HUDEP-2 (cell line): ENCODE data around the gene YDJC.
"Not testable (repeated sequence)": the region's sequence is repeated elsewhere in the genome, so short reads cannot be mapped to it uniquely, and the experiment has no call there.

ENCODE experiments used
- DNase-seq, 76 experiments: peaks; one replicate each; lab custom pipeline; 2025; ENCODE audit not compliant: unreplicated experiment in 76 of 76; lab: John Stamatoyannopoulos, UW

Gene YDJC

DNA sequence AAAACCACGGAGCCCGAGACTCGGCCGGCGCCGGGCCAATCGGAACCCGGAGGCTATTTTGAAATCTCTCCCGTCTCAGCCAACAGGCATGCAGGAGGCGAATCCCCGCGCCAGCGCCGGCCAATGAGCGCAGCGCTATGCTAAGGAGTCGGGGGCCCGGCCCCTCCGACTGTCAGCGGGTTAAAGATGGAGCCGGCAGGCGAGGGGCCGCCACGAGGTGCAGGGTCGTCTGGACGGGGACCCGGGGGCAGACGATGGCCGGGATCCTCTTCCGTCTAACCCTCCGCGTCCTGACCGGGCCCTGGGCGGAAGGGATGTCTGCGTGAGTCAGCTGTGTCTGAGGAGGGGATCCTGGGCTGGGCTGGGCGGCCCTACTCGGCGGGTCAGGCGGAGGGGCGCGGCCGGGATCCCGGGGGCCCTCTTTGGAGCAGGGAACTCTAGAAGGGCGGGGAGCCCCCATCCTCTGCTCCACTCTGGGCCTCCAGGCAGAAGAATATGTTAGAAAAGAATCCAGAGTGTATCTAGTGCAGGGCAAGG, 22.3 kb upstream of the YDJC start:
- peak in 72 of 76 experiments; percentile 26 to 88 (median 72) for DNase-seq

DNA sequence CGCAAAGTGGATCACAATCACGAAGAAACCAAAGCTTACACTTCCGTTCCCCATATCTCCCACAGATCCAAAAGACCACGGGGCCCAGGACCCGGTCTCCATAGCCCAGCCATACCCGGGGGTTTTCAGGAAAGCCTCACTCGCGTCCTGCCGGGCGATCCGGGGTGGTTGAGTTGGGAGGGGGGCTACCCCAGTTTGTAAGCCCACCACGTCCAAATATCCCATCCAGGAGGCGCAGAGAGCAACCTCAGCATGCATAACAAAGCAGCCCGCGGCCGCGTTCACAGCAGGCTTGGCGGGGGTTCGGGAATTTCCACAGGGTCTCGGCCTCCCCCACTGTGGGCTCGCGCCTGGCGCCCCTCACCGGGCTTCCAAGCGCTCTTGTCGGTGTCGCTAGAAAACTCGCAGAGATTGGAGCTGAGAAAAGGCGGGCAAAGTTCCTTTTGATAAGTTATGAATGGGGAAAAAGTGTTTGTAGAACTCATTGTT, 21.7 kb upstream of the YDJC start:
- DNase-seq: no peak

DNA sequence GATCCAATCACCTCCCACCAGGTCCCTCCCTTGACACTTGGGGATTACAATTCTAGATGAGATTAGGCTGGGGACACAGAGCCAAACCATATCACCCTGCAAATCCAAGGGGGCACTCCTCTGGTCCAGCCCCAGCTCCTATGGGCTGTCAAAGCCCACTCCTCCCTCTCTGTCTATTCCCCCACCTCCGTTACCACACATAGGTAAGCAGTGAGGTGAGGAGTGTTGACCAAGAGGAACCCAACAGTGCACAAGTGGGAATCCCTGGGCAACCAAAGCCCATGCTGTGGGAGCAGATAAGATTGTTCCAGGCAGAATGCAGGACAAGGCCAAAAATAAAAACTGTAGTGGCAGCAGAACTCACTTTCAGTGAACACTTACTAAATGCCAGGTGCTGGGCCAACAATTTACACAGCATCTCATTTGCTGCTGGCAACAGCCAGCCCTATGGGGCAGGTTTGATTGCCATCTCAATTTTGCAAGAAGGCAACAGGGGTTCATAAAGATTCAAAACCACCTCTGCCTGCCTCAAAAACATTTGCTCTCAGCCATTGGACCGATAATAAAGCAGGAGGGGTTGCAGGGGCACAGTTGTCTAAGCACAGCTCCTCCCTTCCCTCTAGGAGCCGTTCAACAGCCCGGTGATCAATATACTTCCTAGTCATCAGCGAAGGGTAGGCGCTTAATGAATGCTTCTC, 21.1 kb upstream of the YDJC start:
- DNase-seq: peak in 2 of 76 experiments; percentile 5 to 25

DNA sequence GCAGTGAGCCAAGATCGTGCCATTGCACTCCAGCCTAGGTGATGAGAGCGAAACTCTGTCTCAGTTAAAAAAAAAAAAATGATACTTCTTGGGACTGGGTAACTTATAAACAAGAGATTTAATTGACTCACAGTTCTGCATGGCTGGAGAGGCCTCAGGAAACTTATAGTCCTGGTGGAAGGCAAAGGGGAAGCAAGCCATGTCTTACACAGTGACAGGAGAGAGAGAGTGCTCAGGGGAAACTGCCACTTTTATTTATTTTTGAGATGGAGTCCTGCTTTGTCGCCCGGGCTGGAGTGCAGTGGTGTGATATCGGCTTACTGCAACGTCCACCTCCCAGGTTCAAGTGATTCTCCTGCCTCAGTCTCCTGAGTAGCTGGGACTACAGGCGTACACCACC, 20.5 kb upstream of the YDJC start:
- DNase-seq: no peak

DNA sequence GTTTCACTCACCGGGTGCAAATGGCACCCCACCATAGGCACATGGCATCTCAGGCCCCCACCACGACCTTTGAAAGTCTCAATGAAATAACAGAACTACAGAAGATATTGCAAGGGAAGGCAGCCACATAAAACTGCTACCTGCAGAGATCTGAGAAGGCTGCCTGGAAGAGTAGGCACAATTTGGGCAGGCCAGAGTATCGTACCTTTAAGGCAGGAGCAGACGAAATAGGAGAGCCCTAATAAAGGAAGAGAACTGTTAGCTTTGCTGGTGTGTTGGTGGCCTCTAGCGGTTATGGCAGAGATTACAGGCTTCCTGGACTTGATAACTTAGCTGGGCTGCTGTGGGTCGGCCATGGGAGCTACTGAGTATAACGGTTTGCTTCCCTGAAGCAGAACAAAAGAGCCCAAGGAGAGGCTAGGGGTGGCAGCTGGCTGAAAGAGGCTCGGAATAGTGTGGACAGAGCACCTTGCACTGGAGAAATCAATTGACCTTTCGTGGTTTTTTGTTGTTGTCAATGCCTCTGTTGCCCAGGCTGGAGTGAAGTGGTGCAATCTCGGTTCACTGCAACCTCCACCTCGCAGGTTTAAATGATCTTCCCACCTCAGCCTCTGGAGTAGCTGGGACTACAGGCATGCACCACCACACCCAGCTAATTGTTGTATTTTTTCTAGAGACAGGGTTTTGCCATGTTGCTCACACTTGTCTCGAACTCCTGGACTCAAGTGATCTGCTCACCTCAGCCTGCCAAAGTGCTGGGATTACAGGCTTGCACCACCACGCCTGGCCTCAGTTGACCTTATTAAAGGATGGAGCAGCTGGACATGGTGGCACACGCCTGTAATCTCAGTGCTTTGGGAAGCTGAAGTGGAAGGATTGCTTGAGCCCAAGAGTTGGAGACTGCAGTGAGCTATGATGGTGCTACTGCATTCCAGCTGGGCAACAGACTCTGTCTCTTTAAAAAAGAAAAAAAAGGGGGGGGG, 17.1 kb upstream of the YDJC start:
- DNase-seq: peak in 62 of 76 experiments; percentile 9 to 79 (median 54)

DNA sequence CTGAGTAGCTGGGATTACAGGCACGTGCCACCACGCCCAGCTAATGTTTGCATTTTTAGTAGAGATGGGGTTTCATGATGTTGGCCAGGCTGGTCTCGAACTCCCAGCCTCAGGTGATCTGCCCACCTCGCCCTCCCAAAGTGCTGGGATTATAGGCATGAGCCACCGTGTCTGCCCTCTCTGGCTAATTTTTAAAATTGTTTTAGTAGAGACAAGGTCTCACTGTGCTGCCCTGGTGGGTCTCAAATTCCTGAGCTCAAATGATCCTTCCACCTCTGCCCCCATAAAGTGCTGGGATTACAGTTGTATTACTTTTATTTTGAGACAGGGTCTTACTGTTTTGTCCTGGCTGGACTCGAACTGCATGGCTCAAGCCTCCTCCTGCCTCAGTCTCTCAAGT, 15.7 kb upstream of the YDJC start:
- DNase-seq: not testable (repeated sequence)

DNA sequence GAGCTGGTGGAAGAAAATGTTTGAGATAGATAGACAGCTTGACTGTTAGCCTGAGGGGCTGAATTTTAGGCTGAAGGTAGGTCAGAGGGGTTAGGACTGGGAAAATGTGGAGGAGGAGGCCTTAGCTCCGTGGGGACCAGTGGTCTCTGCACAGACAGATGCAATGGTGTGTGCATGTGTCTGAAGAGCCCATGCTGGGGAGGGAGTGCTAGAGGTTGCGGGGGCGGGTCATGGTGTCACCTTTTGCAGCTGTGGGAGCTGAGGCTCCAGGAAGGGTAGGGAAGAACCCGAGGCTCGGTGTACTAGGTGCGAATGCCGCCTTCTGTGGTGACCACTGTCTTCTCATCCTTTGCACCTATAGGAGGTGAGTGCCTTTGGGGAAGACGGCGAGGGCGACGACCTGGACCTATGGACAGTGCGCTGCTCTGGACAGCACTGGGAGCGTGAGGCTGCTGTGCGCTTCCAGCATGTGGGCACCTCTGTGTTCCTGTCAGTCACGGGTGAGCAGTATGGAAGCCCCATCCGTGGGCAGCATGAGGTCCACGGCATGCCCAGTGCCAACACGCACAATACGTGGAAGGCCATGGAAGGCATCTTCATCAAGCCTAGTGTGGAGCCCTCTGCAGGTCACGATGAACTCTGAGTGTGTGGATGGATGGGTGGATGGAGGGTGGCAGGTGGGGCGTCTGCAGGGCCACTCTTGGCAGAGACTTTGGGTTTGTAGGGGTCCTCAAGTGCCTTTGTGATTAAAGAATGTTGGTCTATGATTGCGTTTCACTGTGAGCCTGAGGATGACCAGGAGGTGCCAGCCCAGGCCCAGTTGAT, 13.9 kb upstream of the YDJC start:
- no peak for DNase-seq

DNA sequence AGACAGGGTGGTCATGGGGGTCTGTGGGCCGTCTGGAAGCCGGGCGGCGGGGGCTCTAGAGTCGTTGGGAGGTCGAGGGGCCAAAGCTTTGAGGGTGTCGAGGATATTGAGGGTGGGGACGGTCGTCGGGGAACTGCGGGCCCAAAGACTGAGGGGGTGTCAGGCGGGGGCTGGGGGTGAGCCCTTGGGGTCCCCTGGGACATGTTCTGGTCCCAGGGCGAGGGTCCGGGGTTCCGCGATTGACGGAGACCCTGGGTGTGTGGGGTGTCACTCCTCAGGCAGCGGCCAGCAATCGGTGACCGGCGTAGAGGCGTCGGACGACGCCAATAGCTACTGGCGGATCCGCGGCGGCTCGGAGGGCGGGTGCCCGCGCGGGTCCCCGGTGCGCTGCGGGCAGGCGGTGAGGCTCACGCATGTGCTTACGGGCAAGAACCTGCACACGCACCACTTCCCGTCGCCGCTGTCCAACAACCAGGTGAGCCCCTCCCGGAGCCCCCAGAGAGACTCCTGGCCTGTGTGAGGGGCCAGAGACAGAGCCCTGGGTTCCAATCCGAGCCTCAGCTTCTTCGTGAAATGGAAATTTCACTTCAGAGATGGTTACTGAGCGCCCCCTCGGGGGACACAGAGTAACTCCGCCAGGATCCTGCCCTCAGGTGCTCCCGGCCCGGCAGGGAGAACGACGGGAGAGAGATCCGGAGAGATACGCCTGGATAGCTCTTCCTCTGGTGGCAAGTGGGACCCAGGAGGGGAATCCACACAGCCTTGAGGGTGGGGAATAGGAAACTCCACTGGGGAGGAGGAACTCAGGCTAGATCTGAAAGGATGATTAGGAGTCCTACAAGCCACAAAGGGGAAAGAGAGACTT, 13.0 kb upstream of the YDJC start:
- peak in 54 of 76 experiments; percentile 8 to 67 (median 38) for DNase-seq

DNA sequence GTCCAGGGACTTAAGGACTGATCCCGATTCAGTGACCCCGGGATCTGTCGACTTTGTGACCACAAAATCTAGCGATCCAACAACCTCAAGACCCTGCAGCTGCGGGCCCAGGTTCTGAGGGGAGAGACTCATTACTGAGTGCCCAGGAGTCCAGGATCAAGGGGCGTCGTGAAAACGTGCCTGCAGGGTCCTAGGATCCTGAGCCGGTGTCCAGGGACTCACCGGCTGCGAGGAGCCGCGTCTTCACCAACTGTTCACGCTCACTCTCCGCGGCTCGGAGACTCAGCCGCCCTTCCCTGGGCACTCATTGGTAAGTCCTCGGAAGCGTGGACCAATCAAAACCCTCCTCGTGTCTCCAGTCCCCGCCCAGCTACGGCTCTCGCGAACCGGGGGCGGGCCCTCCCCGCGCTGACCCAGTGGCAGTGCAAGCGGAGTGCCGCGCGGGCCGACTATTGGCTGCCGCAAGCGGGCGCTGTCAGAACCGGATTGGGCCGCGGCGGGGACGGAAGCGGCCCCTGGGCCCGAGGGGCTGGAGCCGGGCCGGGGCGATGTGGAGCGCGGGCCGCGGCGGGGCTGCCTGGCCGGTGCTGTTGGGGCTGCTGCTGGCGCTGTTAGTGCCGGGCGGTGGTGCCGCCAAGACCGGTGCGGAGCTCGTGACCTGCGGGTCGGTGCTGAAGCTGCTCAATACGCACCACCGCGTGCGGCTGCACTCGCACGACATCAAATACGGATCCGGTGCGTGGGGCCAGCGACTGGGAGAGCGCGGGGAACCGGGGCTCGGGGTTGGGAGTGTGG, 12.2 kb upstream of the YDJC start, which contains the start of gene SDF2L1:
Gene SDF2L1, plus strand, starts transcription at position 514 of the 795 bp plus-strand sequence. Its CDS starts 35 bp downstream, at position 549.
- DNase-seq: peak; percentile 46 to 98 (median 96)

DNA sequence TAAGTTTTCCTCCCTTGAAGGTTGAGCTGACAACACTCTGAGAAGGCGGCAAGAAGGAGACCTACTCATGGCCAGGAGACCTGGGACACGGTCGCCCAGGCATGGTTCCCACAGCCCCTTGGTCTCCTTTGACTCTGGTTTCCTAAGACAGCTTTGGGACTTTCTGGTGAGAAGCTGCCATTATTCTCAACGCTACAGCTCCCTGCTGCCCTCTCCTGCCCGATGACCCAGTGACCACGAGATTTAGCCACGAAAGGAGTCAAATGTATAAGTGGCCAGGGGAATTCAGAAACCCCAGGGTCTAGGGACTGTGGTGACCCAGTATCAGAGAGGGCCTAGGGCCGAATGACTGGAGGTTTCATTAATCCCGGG, 11.6 kb upstream of the YDJC start:
- DNase-seq: peak in 34 of 76 experiments; percentile 3 to 61 (median 22)

DNA sequence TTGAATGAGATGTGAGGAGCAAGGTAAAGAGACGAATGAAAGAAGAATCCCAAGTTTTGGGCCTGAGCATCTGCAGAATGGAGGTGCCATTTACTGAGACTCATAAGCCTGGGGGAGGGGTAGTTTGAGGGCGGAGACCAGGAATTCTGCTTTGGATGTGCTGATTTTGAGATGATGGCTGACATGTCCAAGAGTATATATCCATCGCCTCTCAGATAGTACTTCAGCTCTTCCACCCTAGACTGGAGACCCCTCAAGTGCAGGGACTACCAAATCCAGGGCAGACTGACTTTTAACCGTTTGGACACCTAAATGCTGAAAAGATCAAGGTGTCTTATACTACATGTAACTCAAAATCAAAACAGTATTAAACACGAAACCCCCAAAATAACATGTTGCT, 11.0 kb upstream of the YDJC start:
- no peak for DNase-seq

DNA sequence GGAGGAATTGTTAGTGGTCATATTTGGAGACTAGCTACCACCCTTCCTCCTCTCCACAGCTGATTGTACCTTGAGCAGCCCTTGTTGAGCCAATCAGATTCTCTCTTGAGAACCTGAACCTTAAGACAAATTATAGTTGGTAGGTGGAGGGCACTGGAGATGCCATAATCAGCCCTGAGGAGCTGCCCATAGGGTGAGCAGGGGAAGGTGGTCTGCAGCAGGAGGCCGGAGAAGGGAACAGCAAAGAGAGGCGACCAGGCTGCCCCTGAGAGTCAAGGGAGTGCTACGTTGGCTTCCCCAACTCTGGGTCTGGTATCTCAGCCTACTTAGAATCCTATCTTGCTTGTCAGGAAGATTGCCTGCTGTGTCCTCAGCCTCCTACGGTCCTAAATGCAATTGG, 9.5 kb upstream of the YDJC start:
- no peak for DNase-seq

DNA sequence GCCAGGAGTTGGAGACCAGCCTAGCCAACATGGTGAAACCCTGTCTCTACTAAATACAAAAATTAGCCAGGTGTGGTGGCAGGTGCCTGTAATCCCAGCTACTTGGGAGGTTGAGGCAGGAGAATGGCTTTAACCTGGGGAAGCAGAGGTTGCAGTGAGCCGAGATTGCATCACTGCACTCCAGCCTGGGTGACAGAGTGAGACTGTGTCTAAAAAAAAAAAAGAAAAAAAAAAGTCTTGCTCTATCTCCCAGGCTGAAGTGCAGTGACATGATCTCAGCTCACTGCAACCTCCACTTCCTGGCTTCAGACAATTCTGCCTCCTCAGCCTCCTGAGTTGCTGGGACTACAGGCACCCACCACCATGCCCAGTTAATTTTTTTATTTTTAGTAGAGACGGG, 7.6 kb upstream of the YDJC start:
- not testable (repeated sequence) for DNase-seq

DNA sequence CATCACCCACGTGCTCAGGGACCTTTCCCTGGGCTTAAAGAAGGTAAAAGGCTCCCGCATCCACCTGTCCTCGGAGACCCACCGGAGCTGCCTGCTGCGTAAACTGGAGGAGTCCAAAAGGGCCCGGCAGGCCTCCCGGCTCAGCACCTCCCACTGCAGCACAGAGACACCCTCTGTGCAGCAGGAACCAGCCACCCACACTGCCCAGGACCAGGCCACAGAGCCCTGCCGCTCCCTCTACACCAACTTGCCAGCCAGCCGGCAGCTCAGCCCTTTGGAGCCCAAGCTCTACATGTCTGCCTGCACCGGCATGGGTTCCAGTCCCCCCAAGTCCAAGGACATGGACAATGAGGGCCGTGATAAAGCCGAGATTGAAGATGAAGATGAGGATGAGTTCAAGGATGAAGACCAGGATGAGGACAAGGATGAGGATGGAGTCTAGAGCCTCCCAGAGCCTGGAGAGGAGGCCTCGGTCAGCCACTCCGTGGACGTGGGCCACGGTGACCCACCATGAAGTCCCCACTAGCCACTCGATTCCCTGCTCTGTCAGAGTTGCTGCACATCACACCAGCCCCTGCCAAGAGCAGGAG, 6.9 kb upstream of the YDJC start:
- no peak for DNase-seq

DNA sequence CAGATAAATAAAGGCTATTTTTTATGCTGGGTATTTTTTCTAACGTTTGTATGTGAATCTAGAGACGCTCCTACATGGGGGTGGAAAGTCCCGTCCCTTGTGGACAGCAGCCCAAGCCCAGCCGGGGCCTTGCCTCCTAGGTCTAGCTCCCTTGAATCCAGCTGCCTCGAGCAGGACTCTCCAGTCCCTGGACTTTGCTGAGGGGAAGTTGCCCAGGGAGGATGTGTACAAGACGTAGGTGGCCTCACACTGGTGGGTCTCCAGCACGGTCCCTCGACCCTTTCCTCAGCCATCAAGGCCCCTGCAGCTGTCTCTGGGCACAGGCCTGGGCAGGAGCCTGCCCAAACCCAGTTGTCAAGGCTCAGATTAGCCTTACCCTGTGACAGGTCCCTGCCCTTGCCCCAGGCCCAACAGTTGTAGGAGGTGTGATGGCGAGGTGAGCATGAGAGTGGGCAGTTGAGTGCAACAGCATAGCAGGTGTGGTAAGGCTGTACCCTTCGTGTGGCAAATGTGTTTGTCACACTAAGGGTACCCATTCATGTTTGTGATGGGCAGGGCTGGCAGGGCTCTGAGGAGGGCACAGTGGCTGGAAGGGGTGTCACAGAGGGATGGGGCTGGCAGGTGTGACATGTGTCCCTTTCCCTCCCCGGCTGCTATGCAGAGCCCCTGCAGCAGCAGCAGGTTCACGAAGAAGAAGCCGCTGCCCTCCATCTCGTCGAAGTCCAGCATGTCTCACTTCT, 6.1 kb upstream of the YDJC start:
- no peak for DNase-seq

DNA sequence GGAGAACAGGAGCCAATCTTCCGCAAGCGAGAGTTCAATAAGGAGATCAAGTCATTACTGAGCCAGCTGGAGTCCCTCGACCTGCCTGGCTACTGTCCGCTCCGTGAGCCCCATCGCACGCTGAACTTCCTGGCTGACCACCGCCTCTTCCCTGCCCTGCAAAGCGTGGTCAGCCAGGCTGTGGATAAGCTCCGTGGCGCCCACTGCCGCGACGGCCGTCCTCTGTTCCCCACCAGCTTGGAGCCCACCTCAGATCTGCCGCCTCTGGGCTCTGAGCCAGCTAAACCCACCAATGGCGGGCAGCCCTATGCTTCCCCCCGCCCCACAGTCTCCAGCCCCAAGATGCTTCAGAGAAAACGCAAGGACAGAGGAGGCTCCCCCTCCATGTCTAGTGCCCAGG, 5.0 kb upstream of the YDJC start:
- DNase-seq: no peak

DNA sequence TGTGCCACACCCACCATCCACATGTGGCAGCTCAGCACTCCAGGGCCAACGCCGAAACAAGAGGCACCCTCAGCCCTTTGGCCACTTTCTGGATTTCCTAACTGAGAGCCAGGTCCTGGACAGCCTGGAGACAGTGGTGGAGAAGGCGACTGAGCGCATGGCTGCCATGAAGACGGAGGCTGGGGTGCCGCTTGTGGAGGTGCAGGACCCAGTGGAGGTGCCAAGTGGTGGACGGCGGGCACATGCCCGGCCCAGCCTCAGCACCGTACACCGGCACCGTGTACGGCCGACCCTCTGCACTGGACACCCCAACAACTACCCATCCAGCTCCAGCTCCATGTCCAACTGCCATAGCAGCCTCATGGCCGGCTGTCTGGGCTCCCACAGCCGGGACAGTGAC, 4.3 kb upstream of the YDJC start:
- DNase-seq: no peak

DNA sequence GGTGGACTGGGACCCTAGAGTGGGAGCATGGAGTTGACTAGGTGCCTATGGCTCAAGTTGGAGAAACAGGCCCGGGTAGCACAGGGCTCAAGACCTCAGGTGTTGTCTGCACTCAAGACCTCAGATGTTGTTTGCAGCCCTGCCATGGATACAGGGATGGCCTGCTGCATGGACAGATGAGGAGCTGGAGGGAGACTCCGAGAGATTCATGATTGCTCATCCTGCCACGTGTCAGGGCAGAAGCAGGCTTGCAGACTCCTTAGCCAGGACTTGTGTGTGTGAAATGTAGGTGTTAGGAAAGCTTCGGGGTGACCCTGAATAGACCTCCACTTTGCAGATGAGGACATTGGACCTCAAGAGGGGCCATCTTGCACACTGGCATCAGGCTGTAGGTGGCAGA, 3.7 kb upstream of the YDJC start:
- no peak for DNase-seq
